ENCODE results near the gene EFTUD2.

EFTUD2 gene

DNA sequence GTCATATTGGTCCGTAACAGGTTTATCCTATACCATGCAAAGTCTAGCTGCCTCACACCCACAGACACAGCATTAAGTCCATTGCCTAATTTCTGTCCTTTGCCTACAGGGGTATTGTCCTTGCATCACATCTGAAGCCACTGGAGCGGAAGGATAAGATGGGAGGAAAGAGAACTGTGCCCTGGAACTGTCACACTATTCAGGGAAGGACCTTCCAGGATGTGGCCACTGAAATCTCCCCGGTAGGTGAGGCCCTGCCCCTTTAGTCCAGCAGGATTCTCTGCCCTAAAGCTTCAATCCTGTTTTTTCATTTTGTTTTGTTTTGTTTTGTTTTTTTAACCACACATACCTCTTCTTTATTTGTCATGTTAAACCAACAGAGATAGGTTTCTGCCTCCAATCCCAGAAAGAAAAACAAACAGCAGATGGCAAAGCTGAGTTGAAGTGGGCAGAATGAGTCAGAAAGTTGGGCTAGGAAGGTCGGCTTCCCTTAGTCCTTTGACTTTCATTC, 2.2 kb upstream of the EFTUD2 start:
- Histone ChIP-seq H3K9me3 (ENCODE audit: control insufficient read depth, insufficient read depth, low read depth, low read length) (no peaks in the 10 kb centered on the region), H3K4me3 (ENCODE audit: low read depth, low read length) (no peak overlapping the region), H3K36me3 (ENCODE audit: control insufficient read depth, insufficient read depth, low read length) (no peaks in the 10 kb centered on the region), H3K27me3 (ENCODE audit: control insufficient read depth, insufficient read depth, low read length) (no peaks in the 10 kb centered on the region), H3K27ac (ENCODE audit: low read depth, low read length) (no peak overlapping the region), H3K9ac (ENCODE audit: low read length) (no peak overlapping the region), H3K4me1 (ENCODE audit: control insufficient read depth, insufficient read depth, low read length) (peaks cover 12% of the 10 kb centered on the region)

GRCh38 chr17:44900894-44901293, 1.6 kb upstream of the EFTUD2 start:
- Histone ChIP-seq H3K27me3 (ENCODE audit: control insufficient read depth, insufficient read depth, low read length) (no peaks in the 10 kb centered on the region), H3K36me3 (ENCODE audit: control insufficient read depth, insufficient read depth, low read length) (peaks cover under 1% of the 10 kb centered on the region; the same call in 1 of the 2 replicates), H3K9ac (ENCODE audit: low read length) (no peak overlapping the region), H3K4me3 (ENCODE audit: low read depth, low read length) (no peak overlapping the region), H3K27ac (ENCODE audit: low read depth, low read length) (no peak overlapping the region), H3K9me3 (ENCODE audit: control insufficient read depth, insufficient read depth, low read depth, low read length) (no peaks in the 10 kb centered on the region), H3K4me1 (ENCODE audit: control insufficient read depth, insufficient read depth, low read length) (peaks cover 6% of the 10 kb centered on the region; the same call in 1 of the 2 replicates)

GRCh38 chr17:44898768-44899073, 524 bp downstream of the EFTUD2 start:
- Histone ChIP-seq H3K4me3 (ENCODE audit: low read depth, low read length) (peak overlapping the region; percentile 91), H3K9ac (ENCODE audit: low read length) (peak overlapping the region; percentile 99), H3K27ac (ENCODE audit: low read depth, low read length) (peak overlapping the region; percentile 100), H3K4me1 (ENCODE audit: control insufficient read depth, insufficient read depth, low read length) (no peaks in the 10 kb centered on the region), H3K9me3 (ENCODE audit: control insufficient read depth, insufficient read depth, low read depth, low read length) (no peaks in the 10 kb centered on the region), H3K27me3 (ENCODE audit: control insufficient read depth, insufficient read depth, low read length) (no peaks in the 10 kb centered on the region), H3K36me3 (ENCODE audit: control insufficient read depth, insufficient read depth, low read length) (peaks cover 16% of the 10 kb centered on the region)

GRCh38 chr17:44894642-44895041, 4.6 kb downstream of the EFTUD2 start:
- Histone ChIP-seq H3K4me3 (ENCODE audit: low read depth, low read length) (no peak overlapping the region), H3K36me3 (ENCODE audit: control insufficient read depth, insufficient read depth, low read length) (peaks cover 43% of the 10 kb centered on the region), H3K27ac (ENCODE audit: low read depth, low read length) (no peak overlapping the region)

GRCh38 chr17:44892250-44892649, 7.0 kb downstream of the EFTUD2 start:
- Histone ChIP-seq H3K9me3 (ENCODE audit: control insufficient read depth, insufficient read depth, low read depth, low read length) (no peaks in the 10 kb centered on the region), H3K9ac (ENCODE audit: low read length) (no peak overlapping the region), H3K27ac (ENCODE audit: low read depth, low read length) (peak overlapping the region; percentile 18; the same call in 1 of the 2 replicates), H3K36me3 (ENCODE audit: control insufficient read depth, insufficient read depth, low read length) (peaks cover 50% of the 10 kb centered on the region), H3K27me3 (ENCODE audit: control insufficient read depth, insufficient read depth, low read length) (no peaks in the 10 kb centered on the region), H3K4me1 (ENCODE audit: control insufficient read depth, insufficient read depth, low read length) (no peaks in the 10 kb centered on the region), H3K4me3 (ENCODE audit: low read depth, low read length) (no peak overlapping the region)

More at GRCh38 chr17:44894642-44895041, 4.6 kb downstream of the EFTUD2 start:
- no peak overlapping the region for H3K9ac ChIP-seq (ENCODE audit: low read length)
- no peaks in the 10 kb centered on the region for H3K27me3 ChIP-seq (ENCODE audit: control insufficient read depth, insufficient read depth, low read length)
- H3K4me1 ChIP-seq (ENCODE audit: control insufficient read depth, insufficient read depth, low read length): no peaks in the 10 kb centered on the region
- H3K9me3 ChIP-seq (ENCODE audit: control insufficient read depth, insufficient read depth, low read depth, low read length): no peaks in the 10 kb centered on the region

DNA sequence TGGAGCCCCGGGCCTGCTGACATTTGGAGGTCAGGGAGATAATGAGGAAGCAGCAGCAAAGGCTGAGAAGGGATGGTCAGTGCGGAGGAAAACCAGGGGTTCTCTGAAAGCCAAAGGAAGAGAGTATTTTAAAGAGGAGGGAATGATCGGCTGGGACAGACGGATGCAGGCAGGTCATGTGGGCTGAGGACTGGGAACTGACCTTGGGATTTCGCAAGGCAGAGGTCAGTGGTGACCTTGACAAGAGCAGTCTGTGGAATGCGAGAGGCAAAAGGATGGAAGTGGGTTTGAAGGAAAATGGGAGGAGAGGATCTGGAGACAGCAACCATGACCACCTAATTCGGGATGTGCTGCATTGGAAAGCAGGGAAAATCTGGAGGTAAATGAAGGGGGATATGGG, 10.2 kb downstream of the EFTUD2 start:
- no peak overlapping the region for H3K9ac ChIP-seq (ENCODE audit: low read length)
- H3K36me3 ChIP-seq (ENCODE audit: control insufficient read depth, insufficient read depth, low read length): peaks cover 69% of the 10 kb centered on the region
- H3K4me3 ChIP-seq (ENCODE audit: low read depth, low read length): no peak overlapping the region
- no peaks in the 10 kb centered on the region for H3K4me1 ChIP-seq (ENCODE audit: control insufficient read depth, insufficient read depth, low read length)
- no peaks in the 10 kb centered on the region for H3K9me3 ChIP-seq (ENCODE audit: control insufficient read depth, insufficient read depth, low read depth, low read length)
- no peak overlapping the region for H3K27ac ChIP-seq (ENCODE audit: low read depth, low read length)
- no peaks in the 10 kb centered on the region for H3K27me3 ChIP-seq (ENCODE audit: control insufficient read depth, insufficient read depth, low read length)

DNA sequence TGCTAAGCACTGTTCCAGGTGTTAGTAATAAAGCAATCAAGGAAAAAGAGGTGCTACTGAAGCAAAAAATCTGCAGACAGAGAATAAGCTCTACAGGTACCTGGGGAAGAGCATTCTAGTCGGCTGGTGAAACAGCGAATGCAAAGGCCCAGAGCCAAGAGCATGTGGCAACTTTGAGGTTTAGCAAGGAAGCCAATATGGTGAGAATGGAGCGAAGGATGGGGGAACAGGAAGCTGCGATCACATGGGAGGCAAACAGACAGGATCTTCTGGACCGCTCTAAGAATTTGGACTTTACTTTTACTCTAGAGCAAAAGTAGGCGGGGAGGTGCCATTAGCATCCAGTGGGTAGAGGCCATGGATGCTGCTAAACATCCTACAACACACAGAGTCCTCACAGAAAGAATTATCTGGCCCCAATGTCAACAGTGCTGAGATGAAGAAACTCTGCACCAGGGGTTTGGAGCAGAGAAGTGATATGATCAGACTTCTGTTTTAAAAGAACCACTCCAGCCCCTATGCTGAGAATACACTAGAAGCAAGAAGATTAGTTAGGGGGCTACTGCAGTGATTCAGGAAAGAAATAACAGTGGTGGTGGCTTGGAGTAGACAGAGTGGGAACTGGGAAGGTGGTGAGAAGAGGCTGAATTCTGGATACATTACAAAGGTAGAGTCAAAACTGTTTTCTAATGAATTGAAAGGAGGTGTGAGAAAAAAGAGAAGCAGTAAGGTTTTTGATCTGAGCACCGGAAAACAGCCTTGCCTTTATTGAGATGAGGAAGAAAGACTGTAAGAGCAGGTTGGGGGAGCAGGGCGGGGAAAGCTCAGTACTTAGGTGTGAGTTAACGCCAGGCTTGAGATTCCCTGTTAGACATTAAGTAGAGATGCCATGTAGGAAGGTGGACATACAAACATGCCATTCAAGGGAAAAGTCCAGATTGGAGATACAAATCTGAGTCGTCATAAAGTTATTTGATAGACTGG, 11.0 kb downstream of the EFTUD2 start:
- no peak overlapping the region for H3K27ac ChIP-seq (ENCODE audit: low read depth, low read length)
- peaks cover 70% of the 10 kb centered on the region for H3K36me3 ChIP-seq (ENCODE audit: control insufficient read depth, insufficient read depth, low read length)
- no peaks in the 10 kb centered on the region for H3K4me1 ChIP-seq (ENCODE audit: control insufficient read depth, insufficient read depth, low read length)
- H3K9me3 ChIP-seq (ENCODE audit: control insufficient read depth, insufficient read depth, low read depth, low read length): no peaks in the 10 kb centered on the region
- no peaks in the 10 kb centered on the region for H3K27me3 ChIP-seq (ENCODE audit: control insufficient read depth, insufficient read depth, low read length)
- no peak overlapping the region for H3K4me3 ChIP-seq (ENCODE audit: low read depth, low read length)
- no peak overlapping the region for H3K9ac ChIP-seq (ENCODE audit: low read length)

- Histone ChIP-seq H3K4me1 (ENCODE audit: control insufficient read depth, insufficient read depth, low read length) (no peaks in the 10 kb centered on the region), H3K36me3 (ENCODE audit: control insufficient read depth, insufficient read depth, low read length) (peaks cover 71% of the 10 kb centered on the region), H3K9ac (ENCODE audit: low read length) (no peak overlapping the region), H3K4me3 (ENCODE audit: low read depth, low read length) (no peak overlapping the region), H3K27me3 (ENCODE audit: control insufficient read depth, insufficient read depth, low read length) (no peaks in the 10 kb centered on the region), H3K27ac (ENCODE audit: low read depth, low read length) (no peak overlapping the region), H3K9me3 (ENCODE audit: control insufficient read depth, insufficient read depth, low read depth, low read length) (no peaks in the 10 kb centered on the region)
Observed at GRCh38 chr17:44887016-44887415, 12.2 kb downstream of the EFTUD2 start.

DNA sequence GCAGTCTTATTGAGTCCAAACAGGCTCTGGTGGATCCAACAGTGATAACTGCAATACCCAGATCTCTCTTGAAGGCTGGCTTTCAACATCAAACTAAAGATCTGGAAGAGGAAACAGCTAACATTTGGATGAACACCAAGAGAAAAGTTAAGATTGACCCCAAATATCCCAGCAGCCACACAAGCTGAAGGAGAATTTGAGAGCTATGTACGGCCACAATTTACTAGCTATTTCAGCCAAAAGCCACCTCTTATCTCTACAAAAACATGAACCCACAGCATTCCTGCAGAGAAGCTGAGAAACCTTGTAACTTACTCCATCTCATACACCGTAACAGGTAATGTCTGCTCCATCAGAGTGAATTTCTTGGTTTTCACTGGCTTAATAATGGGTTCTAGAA, 14.3 kb downstream of the EFTUD2 start:
- H3K4me1 ChIP-seq (ENCODE audit: control insufficient read depth, insufficient read depth, low read length): no peaks in the 10 kb centered on the region
- no peak overlapping the region for H3K4me3 ChIP-seq (ENCODE audit: low read depth, low read length)
- H3K36me3 ChIP-seq (ENCODE audit: control insufficient read depth, insufficient read depth, low read length): peaks cover 79% of the 10 kb centered on the region
- no peaks in the 10 kb centered on the region for H3K9me3 ChIP-seq (ENCODE audit: control insufficient read depth, insufficient read depth, low read depth, low read length)
- H3K27me3 ChIP-seq (ENCODE audit: control insufficient read depth, insufficient read depth, low read length): no peaks in the 10 kb centered on the region
- H3K27ac ChIP-seq (ENCODE audit: low read depth, low read length): no peak overlapping the region
- no peak overlapping the region for H3K9ac ChIP-seq (ENCODE audit: low read length)

DNA sequence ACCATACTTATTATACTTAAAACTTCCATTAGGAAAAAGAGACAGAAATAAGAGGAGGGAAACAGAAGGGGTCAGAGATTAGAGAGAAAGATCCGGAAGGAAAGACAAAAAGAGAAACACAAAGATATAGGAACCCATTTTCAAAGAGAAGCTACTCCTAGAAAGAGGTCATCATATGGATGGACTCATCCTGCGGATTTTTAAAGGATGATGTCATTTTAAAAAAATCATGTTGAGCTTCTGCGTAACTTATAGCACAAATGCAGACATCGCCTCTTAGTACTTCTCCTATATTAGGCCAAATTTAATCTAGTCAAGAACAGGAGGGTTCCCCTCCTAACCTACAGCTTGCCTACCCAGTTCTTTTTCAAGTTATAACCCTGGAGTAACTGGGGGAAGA, 18.1 kb downstream of the EFTUD2 start:
- no peaks in the 10 kb centered on the region for H3K27me3 ChIP-seq (ENCODE audit: control insufficient read depth, insufficient read depth, low read length)
- H3K4me3 ChIP-seq (ENCODE audit: low read depth, low read length): no peak overlapping the region
- peaks cover 94% of the 10 kb centered on the region for H3K36me3 ChIP-seq (ENCODE audit: control insufficient read depth, insufficient read depth, low read length)
- no peaks in the 10 kb centered on the region for H3K4me1 ChIP-seq (ENCODE audit: control insufficient read depth, insufficient read depth, low read length)
- no peak overlapping the region for H3K27ac ChIP-seq (ENCODE audit: low read depth, low read length)
- no peak overlapping the region for H3K9ac ChIP-seq (ENCODE audit: low read length)
- H3K9me3 ChIP-seq (ENCODE audit: control insufficient read depth, insufficient read depth, low read depth, low read length): no peaks in the 10 kb centered on the region

DNA sequence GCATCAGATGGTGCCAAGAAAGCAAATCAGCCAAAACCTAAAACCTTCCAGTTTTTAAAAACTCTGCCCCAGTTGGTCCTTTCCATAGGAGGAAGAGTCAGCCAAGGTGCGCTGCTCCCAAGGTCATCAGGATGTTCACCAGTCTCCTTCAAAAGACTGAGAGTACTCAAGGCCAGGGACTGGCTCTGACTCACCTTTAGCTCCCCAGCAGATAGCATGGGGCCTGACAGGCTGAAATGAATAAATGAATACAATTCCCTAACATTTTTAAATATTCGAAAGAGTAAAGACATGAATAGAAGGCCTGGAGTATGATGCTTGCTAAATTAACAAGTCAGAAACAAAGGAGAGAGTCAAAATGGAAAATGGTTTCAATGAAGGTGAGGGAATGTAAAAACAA, 19.2 kb downstream of the EFTUD2 start:
- H3K9ac ChIP-seq (ENCODE audit: low read length): no peak overlapping the region
- no peaks in the 10 kb centered on the region for H3K9me3 ChIP-seq (ENCODE audit: control insufficient read depth, insufficient read depth, low read depth, low read length)
- H3K4me1 ChIP-seq (ENCODE audit: control insufficient read depth, insufficient read depth, low read length): no peaks in the 10 kb centered on the region
- no peaks in the 10 kb centered on the region for H3K27me3 ChIP-seq (ENCODE audit: control insufficient read depth, insufficient read depth, low read length)
- H3K4me3 ChIP-seq (ENCODE audit: low read depth, low read length): no peak overlapping the region
- no peak overlapping the region for H3K27ac ChIP-seq (ENCODE audit: low read depth, low read length)
- H3K36me3 ChIP-seq (ENCODE audit: control insufficient read depth, insufficient read depth, low read length): peaks cover 92% of the 10 kb centered on the region

Data from HUES6 (cell line).